A549 treated with Mapracorat at 1 μM for 4 hours (cell line): ENCODE results near the gene SCIMP. TPM values are rescaled to one million over a fixed set of nuclear protein-coding genes. Genes with fewer than 3 reads are reported as not detected.

Experiments used
- total RNA-seq: library from RNA; stranded (reverse); fragments of 200-300 nt; extraction: Qiagen RNA extraction; gene quantifications from 5 replicates; pipeline ENCODE4 v1.2.3, GENCODE V29; 2022

SCIMP gene
- total RNA-seq, result not detected in 5 replicates

DNA sequence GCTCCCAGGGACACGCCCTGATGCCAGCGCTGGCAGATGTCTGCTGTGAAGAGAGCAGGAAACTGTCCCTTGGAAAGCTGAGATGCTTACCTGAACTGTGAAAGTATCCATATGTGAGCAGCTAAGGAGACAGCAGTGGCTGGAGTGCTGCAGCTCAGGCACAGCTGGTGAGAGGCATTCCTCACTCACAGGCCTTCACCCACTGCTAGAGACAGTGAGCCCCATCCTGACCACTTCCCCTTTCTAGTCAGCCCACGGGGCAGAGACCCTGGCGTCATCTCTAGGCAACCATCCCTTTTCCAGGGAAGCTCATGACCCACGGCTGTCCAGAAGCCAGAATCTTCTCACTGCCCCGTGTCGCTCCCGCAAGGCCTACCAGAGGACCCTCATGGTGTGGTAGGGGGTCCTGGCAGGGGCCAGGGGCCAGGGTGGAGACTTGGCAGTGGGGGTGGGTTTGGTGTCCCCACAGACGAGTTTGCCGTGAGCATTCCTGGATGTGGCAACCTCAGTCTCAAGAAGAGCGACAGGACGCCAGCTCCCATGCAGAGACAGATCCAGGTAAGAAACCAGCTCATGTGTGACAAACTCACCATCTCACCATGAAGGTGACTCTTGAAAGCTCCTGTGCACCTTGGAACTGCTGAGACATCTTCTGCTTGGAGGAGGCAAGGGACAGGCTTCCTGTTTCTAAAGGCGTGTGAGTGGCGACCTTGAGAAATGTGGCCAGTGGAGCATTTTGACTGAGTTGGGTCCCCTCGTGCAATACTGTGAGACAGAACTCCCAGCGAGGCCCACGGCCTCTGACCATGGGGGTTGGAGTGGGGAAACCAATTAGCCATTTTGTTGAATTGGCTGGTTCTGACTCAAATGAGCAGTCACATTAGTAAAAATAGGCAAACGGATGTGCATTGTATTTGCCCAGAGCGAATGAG lies at the start of gene SCIMP:
SCIMP (minus strand) TSS at position 216 of the 932 bp plus-strand sequence; CDS start at position 111, 105 bp downstream.

GRCh38 chr17:5281814-5282641 lies 47.4 kb upstream of the SCIMP start, which contains the start of gene RABEP1:
TSS of gene RABEP1 (plus strand) at chr17:5282284. CDS start at chr17:5282487, 203 bp downstream.

GRCh38 chr17:5191541-5192417 lies 42.9 kb downstream of the SCIMP start, which contains the start of gene ZNF594:
TSS of gene ZNF594 (minus strand) at chr17:5191868. CDS start at chr17:5184256, 7,612 bp downstream.

Other genes with a start within 250 kb of the SCIMP start
- gene CAMTA2, start 247.2 kb downstream of the SCIMP start, total RNA-seq, result 28.9 to 41.2 TPM (median 34.3 TPM) in 5 replicates
- 1.7 to 1.9 TPM (median 1.8 TPM) in 5 replicates for gene INCA1, start 237.3 kb downstream of the SCIMP start, total RNA-seq
- 107 to 129 TPM (median 121 TPM) in 5 replicates for gene KIF1C, start 236.9 kb downstream of the SCIMP start, total RNA-seq
- 0.42 to 0.97 TPM (median 0.76 TPM) in 5 replicates for gene SLC52A1, start 199.4 kb downstream of the SCIMP start, total RNA-seq
- 0.77 to 1.2 TPM (median 0.95 TPM) in 5 replicates for gene ZFP3, start 156.4 kb downstream of the SCIMP start, total RNA-seq
- 3.4 to 5.1 TPM (median 4.0 TPM) in 5 replicates for gene ZNF232, start 123.0 kb downstream of the SCIMP start, total RNA-seq
- 0.01 to 0.06 TPM in 2 of 5 replicates, not detected in the others for gene USP6, start 118.8 kb downstream of the SCIMP start, total RNA-seq
- 0.97 to 1.7 TPM (median 1.4 TPM) in 5 replicates for gene ZNF594, start 43.0 kb downstream of the SCIMP start, total RNA-seq
- gene RABEP1, start 47.4 kb upstream of the SCIMP start, total RNA-seq, result 40.2 to 44.6 TPM (median 41.2 TPM) in 5 replicates
- 76.6 to 112 TPM (median 81.3 TPM) in 5 replicates for gene NUP88, start 184.8 kb upstream of the SCIMP start, total RNA-seq
- gene RPAIN, start 185.3 kb upstream of the SCIMP start, total RNA-seq, result 30.9 to 43.2 TPM (median 35.5 TPM) in 5 replicates
- gene C1QBP, start 204.3 kb upstream of the SCIMP start, total RNA-seq, result 547 to 578 TPM (median 564 TPM) in 5 replicates
- gene DHX33, start 234.1 kb upstream of the SCIMP start, total RNA-seq, result 23.8 to 30.0 TPM (median 27.2 TPM) in 5 replicates